IPS-18a (cell line): ENCODE results near the gene MAP2K5.
"Not testable (repeated sequence)": the region's sequence is repeated elsewhere in the genome, so short reads cannot be mapped to it uniquely, and the experiment has no call there.

ENCODE experiments used
- H3K27ac ChIP-seq: one replicate; pipeline ENCODE4 v1.5.1; 2013; ENCODE audit warnings: low read length
- H3K27me3 ChIP-seq: one replicate; pipeline ENCODE4 v1.6.1; 2013; ENCODE audit warnings: mild to moderate bottlenecking, low read length; ENCODE audit not compliant: control insufficient read depth, insufficient read depth
- H3K36me3 ChIP-seq: one replicate; pipeline ENCODE4 v1.6.1; 2013; ENCODE audit warnings: low read depth, low read length; ENCODE audit not compliant: control insufficient read depth
- H3K4me1 ChIP-seq: one replicate; pipeline ENCODE4 v1.6.1; 2013; ENCODE audit warnings: low read depth, low read length; ENCODE audit not compliant: control insufficient read depth
- H3K4me3 ChIP-seq: one replicate; pipeline ENCODE4 v1.5.1; 2013; ENCODE audit warnings: low read length
- H3K9ac ChIP-seq: one replicate; pipeline ENCODE4 v1.6.1; 2013; ENCODE audit warnings: mild to moderate bottlenecking, low read length, moderate library complexity
- H3K9me3 ChIP-seq: one replicate; pipeline ENCODE4 v1.6.1; 2013; ENCODE audit warnings: low read depth, low read length; ENCODE audit not compliant: control insufficient read depth

The MAP2K5 gene

DNA sequence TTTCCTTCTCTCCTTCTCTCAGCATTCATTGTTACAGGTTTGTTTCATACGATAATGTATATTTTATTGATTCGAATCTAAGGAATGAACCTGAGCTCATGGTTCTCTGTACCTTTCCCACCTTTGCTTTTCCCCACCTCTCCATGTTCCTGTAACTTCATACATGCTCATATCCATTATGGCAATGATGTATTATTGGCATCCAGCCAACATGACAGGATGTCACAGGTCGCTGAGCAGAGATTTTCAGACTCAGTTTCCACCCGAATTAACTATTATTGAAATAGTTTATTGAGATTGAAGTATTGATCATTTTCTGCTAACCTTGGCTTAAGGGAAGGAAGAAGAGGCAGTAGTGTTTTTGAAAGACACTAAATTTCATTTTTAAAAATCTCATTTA, 64.8 kb downstream of the MAP2K5 start:
- no peaks in the 10 kb centered on the region for H3K27me3 ChIP-seq
- H3K4me1 ChIP-seq = peaks cover 5% of the 10 kb centered on the region
- no peaks in the 10 kb centered on the region for H3K9me3 ChIP-seq
- no peaks in the 10 kb centered on the region for H3K36me3 ChIP-seq
- no peak overlapping the region for H3K27ac ChIP-seq
- no peak overlapping the region for H3K9ac ChIP-seq
- H3K4me3 ChIP-seq = no peak overlapping the region

DNA sequence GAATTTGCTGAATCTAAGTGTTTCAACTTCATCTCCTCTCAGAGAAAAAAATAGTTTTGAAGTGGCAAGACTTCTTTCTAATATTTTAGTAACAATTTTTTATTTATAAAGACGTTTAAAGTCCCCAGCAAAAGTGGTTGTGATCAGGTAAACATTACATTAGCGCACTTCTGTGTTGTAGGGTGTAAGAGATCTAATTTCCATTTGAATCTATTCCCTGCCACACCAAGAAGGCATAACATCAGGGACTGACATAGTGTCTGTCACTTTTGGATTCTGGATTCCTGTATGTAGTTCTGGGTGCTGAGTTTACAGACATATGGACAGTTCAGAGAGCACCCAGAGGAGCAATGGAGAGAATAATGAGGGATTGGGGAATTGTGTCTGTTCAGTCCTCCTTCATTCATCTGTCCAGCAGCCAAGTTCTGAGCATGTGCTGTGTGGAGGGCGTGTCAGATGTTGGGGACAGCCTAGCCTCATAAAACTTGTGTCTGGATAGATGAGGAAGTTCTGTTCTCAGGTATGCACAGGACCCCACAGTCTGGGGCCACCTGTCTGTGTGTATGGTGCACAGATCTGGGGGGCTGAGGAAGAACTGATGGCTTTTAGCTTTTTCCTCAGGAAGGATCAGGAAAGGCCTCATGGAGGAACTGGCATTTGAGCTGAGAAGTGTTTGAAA, 65.6 kb downstream of the MAP2K5 start:
- Histone ChIP-seq H3K9me3 (no peaks in the 10 kb centered on the region), H3K4me3 (no peak overlapping the region), H3K27ac (no peak overlapping the region), H3K4me1 (peaks cover 5% of the 10 kb centered on the region), H3K36me3 (no peaks in the 10 kb centered on the region), H3K9ac (no peak overlapping the region), H3K27me3 (no peaks in the 10 kb centered on the region)

DNA sequence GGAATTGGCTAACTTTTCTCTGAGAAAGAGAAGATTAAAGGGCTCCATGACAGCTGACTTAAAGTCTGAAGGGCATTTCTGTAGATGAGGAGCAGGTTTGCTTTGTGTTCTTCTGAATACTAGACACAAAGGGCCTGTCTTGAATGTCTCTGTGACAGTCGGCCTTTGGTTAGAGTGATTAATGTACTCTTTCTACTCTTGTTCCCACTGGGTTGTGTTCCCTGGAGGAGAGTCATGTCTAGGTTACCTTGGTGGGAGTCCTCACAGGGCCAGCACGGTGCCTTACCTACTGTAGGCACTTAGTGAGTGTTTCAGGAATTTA, 66.1 kb downstream of the MAP2K5 start:
- no peak overlapping the region for H3K9ac ChIP-seq
- H3K27me3 ChIP-seq = no peaks in the 10 kb centered on the region

DNA sequence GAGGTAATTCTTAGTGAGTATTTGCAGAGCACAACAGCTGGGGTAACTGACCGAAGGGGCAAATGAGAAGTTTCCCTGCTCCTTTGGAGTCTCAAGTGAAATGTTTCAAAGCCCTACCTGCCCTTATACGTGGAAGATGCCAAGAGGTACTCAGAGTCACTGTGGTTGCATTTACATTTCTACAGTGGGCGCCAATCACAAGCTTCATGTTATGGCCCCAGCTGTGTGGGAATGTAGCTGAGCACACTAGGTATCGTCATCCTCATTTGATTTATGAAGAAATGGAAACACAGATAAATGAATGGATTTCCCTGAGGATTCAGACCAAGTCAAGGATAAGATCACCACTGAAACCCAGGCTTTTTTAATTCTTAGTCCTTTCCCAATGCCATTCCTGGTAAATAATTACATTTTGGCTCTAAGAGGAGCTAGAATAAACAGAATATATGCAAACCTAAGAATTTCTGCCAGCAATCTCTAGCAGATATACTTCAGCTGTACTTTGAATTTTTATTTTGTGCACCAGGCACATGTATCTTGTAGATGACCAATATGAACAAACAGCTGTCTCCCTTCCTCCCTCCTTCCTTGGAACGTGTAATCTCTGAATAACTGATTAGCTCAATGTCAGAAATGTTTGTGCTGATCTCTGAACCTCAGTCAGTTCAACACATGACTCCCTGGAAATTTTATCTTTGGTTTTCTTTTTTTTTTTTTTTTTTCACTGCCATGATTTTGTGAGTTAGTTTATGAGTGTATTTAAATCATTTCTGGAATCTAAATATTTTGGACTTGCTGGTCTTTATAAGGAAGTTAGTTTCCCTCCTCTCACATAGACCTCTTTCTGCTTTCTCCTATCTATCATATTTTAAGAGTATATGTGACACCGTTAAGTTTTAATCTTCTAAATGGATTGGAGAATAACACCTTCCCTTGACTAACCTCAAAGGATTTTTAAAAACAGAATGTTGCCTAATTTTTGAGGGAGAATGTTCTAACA, 69.2 kb downstream of the MAP2K5 start:
- Histone ChIP-seq H3K9me3 (no peaks in the 10 kb centered on the region), H3K9ac (no peak overlapping the region), H3K4me1 (peaks cover 5% of the 10 kb centered on the region), H3K36me3 (no peaks in the 10 kb centered on the region), H3K4me3 (no peak overlapping the region), H3K27me3 (no peaks in the 10 kb centered on the region), H3K27ac (no peak overlapping the region)

More for the DNA sequence above, 66.1 kb downstream of the MAP2K5 start:
- H3K4me3 ChIP-seq = no peak overlapping the region
- H3K9me3 ChIP-seq = no peaks in the 10 kb centered on the region
- H3K4me1 ChIP-seq = peaks cover 5% of the 10 kb centered on the region
- no peak overlapping the region for H3K27ac ChIP-seq
- H3K36me3 ChIP-seq = no peaks in the 10 kb centered on the region

DNA sequence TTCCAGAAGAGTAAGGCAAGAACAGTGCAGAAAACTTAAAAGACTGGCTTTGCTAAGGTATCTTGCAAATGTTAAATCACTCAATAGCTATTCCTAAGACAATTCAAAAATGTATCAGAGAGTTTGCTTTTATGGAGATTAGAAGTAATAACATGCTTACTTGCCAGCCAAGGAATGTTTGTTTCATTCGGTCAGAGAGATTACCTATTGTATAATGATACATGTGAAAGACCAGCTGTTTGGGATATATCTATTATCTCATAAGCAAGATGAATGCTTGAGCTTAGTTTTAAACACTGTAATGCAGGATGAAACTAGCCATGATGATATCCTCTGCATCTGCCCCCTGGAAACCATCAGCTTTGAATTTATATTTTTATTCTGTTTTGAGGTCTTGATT, 70.7 kb downstream of the MAP2K5 start:
- Histone ChIP-seq H3K9ac (no peak overlapping the region), H3K4me3 (no peak overlapping the region), H3K27ac (no peak overlapping the region), H3K36me3 (no peaks in the 10 kb centered on the region), H3K4me1 (peaks cover 5% of the 10 kb centered on the region), H3K27me3 (no peaks in the 10 kb centered on the region), H3K9me3 (no peaks in the 10 kb centered on the region)

DNA sequence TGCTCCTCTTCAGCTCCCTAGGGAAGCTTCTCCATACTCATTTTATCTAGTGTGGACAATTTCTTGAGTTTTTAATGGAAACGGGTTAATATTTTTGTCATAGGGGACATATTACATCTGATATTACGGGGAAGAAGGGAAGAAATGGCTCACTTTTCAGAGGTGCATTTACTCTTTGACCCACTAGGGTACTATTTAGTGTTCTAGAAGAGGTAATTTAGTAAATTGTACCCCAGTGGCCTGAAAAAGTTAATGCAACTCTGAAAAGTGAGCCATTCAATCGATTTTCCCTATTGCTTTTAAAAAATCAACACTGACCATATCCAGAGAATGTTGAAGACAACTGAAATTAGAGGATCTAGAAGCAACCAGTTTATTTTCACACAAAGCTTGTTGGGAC, 71.2 kb downstream of the MAP2K5 start:
- Histone ChIP-seq H3K9me3 (no peaks in the 10 kb centered on the region), H3K4me3 (no peak overlapping the region), H3K4me1 (peaks cover 5% of the 10 kb centered on the region), H3K27ac (no peak overlapping the region), H3K27me3 (no peaks in the 10 kb centered on the region), H3K36me3 (no peaks in the 10 kb centered on the region), H3K9ac (no peak overlapping the region)

DNA sequence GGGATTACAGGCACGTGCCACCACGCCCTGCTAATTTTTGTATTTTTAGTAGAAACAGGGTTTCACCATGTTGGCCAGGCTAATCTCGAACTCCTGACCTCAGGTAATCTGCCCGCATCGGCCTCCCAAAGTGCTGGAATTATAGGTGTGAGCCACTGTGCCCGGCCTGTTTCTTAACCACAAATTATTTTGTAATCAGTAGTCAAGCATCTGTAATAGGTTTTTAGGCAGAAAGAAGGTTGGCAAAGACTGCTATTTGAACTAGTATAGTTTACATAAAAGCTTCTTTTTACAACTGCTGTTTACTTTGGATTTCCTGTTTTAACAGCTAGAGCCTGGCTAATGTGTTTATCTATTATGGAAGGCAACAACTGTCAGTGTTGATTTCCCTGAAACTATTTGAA, 72.6 kb downstream of the MAP2K5 start:
- not testable (repeated sequence) for H3K9ac ChIP-seq, H3K4me3 ChIP-seq, H3K4me1 ChIP-seq, H3K36me3 ChIP-seq, H3K27ac ChIP-seq, H3K27me3 ChIP-seq, H3K9me3 ChIP-seq

DNA sequence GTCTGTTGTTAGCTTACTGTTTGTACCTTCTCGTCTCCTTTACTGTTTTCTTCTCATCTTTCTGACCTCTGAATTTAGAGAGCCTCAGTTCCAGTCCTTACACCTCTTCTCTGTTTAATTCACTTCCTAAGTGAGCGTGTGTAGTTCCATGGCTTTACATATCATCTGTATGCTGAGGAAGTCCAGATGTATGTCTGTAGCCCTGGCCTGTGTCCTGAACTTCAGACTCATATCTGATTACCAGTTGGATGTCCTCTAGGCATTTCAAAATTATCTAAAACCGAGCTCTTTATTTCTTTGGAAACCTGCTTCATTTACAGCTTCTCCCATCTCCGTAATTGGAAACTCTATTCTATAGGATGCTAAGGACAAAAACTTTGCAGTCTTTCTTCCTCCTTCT, 75.8 kb downstream of the MAP2K5 start:
- no peak overlapping the region for H3K4me3 ChIP-seq
- no peaks in the 10 kb centered on the region for H3K36me3 ChIP-seq
- H3K4me1 ChIP-seq = no peaks in the 10 kb centered on the region
- no peaks in the 10 kb centered on the region for H3K9me3 ChIP-seq
- no peak overlapping the region for H3K9ac ChIP-seq
- H3K27me3 ChIP-seq = no peaks in the 10 kb centered on the region
- no peak overlapping the region for H3K27ac ChIP-seq

DNA sequence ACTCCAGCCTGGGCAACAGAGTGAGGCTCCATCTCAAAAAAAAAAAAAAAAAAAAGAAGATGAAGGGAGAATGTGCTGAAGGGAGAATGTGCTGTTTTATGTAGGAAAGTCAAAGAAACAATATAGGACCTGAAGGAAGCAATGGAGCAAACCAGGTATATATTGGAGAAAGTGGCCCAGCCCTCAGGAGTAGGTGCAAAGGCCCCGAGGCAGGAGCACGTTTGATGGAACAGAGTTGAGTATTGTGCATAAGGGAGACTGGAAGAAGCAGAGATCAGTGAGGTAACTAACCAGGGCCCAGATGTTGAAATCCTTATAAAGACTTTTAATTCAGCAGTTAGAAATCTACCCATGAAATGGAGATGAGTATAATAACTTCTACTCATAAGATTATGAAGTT, 79.6 kb downstream of the MAP2K5 start:
- H3K9me3 ChIP-seq = no peaks in the 10 kb centered on the region
- no peaks in the 10 kb centered on the region for H3K36me3 ChIP-seq
- H3K9ac ChIP-seq = no peak overlapping the region
- H3K27ac ChIP-seq = no peak overlapping the region
- no peaks in the 10 kb centered on the region for H3K4me1 ChIP-seq
- no peak overlapping the region for H3K4me3 ChIP-seq
- H3K27me3 ChIP-seq = no peaks in the 10 kb centered on the region

DNA sequence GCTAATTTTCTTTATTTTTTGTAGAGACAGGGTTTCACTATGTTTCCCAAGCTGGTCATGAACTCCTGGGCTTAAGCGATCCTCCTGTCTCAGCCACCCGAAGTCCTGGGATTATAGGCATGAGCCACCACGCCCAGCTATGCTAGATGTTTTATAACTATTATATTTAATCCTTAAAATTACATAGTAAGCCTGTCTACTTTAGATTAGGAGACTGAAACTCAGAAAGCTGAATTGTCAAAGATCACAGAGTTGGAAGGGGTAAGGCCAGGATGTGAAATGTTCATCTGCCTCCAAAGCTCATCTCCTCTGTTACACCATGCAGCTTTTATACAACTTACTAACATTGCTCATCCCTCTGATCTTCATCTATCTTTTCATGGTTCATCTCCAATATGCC, 89.8 kb downstream of the MAP2K5 start:
- Histone ChIP-seq H3K27me3 (no peaks in the 10 kb centered on the region), H3K9me3 (peaks cover 5% of the 10 kb centered on the region), H3K36me3 (no peaks in the 10 kb centered on the region), H3K4me3 (no peak overlapping the region), H3K4me1 (peaks cover 8% of the 10 kb centered on the region), H3K9ac (no peak overlapping the region), H3K27ac (no peak overlapping the region)

DNA sequence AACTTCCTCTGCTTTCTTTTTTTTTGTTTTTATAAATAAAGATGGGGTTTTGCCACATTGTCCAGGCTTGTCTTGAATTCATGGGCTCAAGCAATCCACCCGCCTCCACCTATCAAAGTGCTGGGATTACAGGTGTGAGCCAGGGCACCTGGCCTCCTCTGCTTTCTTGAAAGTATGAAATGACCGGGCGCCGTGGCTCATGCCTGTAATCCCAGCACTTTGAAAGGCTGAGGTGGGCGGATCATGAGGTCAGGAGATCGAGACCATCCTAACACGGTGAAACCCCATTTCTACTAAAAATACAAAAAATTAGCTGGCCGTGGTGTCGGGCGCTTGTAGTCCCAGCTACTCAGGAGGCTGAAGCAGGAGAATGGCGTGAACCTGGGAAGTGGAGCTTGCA, 93.4 kb downstream of the MAP2K5 start:
- not testable (repeated sequence) for H3K4me1 ChIP-seq, H3K36me3 ChIP-seq, H3K4me3 ChIP-seq, H3K27ac ChIP-seq, H3K9ac ChIP-seq, H3K9me3 ChIP-seq, H3K27me3 ChIP-seq

DNA sequence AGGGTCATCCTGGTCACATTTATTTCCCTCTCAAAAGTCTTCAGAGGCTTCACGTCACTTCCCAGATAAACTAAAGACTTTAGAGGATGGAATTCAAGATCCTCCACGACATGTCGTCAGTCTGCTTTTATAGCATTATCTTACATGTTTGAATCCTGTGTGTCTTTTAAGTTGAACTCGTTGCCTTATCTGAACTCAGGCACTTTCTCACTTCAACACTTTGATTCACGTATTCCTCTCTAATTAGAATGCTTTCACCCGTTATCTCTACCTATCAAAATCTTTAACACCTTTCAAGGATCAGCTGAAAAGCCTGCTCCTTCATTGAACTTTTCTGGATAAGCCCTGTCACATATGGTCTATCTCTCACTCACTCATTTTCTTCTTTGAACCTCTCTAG, 97.1 kb downstream of the MAP2K5 start:
- Histone ChIP-seq H3K27me3 (no peaks in the 10 kb centered on the region), H3K27ac (no peak overlapping the region), H3K4me1 (peaks cover 3% of the 10 kb centered on the region), H3K4me3 (no peak overlapping the region), H3K9me3 (peaks cover 3% of the 10 kb centered on the region), H3K36me3 (no peaks in the 10 kb centered on the region), H3K9ac (no peak overlapping the region)
